ENCODE measurements around the gene PTPRF.

The PTPRF gene

GRCh38 chr1:43538143-43538487 is 7.4 kb downstream of the PTPRF start:
- H3K27ac ChIP-seq: peak overlapping the region; percentile 69; the same call in 1 of the 2 replicates
- TF ChIP-seq ZFX (IDR thresholded peaks at IDR 0.05; ENCODE audit: borderline replicate concordance) (no peak), CTCF (IDR thresholded peaks at IDR 0.05) (no peak)

GRCh38 chr1:43538969-43539368 is 8.3 kb downstream of the PTPRF start:
- no peak for TF ChIP-seq CTCF (IDR thresholded peaks at IDR 0.05)
- no peak for TF ChIP-seq ZFX (IDR thresholded peaks at IDR 0.05; ENCODE audit: borderline replicate concordance)
- H3K27ac ChIP-seq: 0 out of 2 replicates have a peak overlapping the region, but pooled peaks have one; percentile 69

GRCh38 chr1:43539726-43540434 is 9.2 kb downstream of the PTPRF start:
- H3K27ac ChIP-seq: peak overlapping the region; percentile 92
- no peak for TF ChIP-seq ZFX (IDR thresholded peaks at IDR 0.05; ENCODE audit: borderline replicate concordance)
- TF ChIP-seq CTCF (IDR thresholded peaks at IDR 0.05): no peak

- TF ChIP-seq CTCF (IDR thresholded peaks at IDR 0.05) (no peak), ZFX (IDR thresholded peaks at IDR 0.05; ENCODE audit: borderline replicate concordance) (no peak)
- peak overlapping the region; percentile 92 for H3K27ac ChIP-seq
Measured at GRCh38 chr1:43540653-43541071, 10.0 kb downstream of the PTPRF start.

GRCh38 chr1:43541141-43541540 is 10.5 kb downstream of the PTPRF start:
- TF ChIP-seq CTCF (IDR thresholded peaks at IDR 0.05) (no peak), ZFX (IDR thresholded peaks at IDR 0.05; ENCODE audit: borderline replicate concordance) (no peak)
- peak overlapping the region; percentile 92 for H3K27ac ChIP-seq

- TF ChIP-seq CTCF (IDR thresholded peaks at IDR 0.05): no peak
- no peak for TF ChIP-seq ZFX (IDR thresholded peaks at IDR 0.05; ENCODE audit: borderline replicate concordance)
- peak overlapping the region; percentile 92 for H3K27ac ChIP-seq
Measured at GRCh38 chr1:43541721-43542401, 11.2 kb downstream of the PTPRF start.

Measured in 22Rv1 (cell line).